Non-pigmented ciliary epithelial cell (primary cell): ENCODE data around the gene STAU1.
"Not testable (repeated sequence)": the region's sequence is repeated elsewhere in the genome, so short reads cannot be mapped to it uniquely, and the experiment has no call there.

Experiments
- DNase-seq: peaks from one replicate; pipeline ENCODE4 v3.0.0-alpha.2; 2010; ENCODE audit warnings: low read depth

STAU1 gene

GRCh38 chr20:49115564-49115963, 72.6 kb downstream of the STAU1 start:
- DNase-seq, result peak; percentile 4

GRCh38 chr20:49112596-49113274, 75.4 kb downstream of the STAU1 start:
- peak; percentile 18 for DNase-seq

- DNase-seq, result no peak
Observed at GRCh38 chr20:49110767-49111694, 77.1 kb downstream of the STAU1 start.

GRCh38 chr20:49106328-49106727, 81.8 kb downstream of the STAU1 start:
- no peak for DNase-seq

GRCh38 chr20:49104979-49105547, 83.1 kb downstream of the STAU1 start:
- not testable (repeated sequence) for DNase-seq

GRCh38 chr20:49104365-49104648, 83.8 kb downstream of the STAU1 start:
- no peak for DNase-seq

GRCh38 chr20:49103647-49104364, 84.3 kb downstream of the STAU1 start:
- DNase-seq, result no peak

- DNase-seq, result no peak
Observed at GRCh38 chr20:49103019-49103418, 85.1 kb downstream of the STAU1 start.

GRCh38 chr20:49100972-49101371, 87.2 kb downstream of the STAU1 start:
- no peak for DNase-seq

GRCh38 chr20:49100292-49100691, 87.8 kb downstream of the STAU1 start:
- not testable (repeated sequence) for DNase-seq

- DNase-seq, result no peak
Observed at GRCh38 chr20:49099011-49099410, 89.1 kb downstream of the STAU1 start.

- DNase-seq, result no peak
Observed at GRCh38 chr20:49098136-49098535, 90.0 kb downstream of the STAU1 start.

- DNase-seq, result no peak
Observed at GRCh38 chr20:49097159-49097558, 91.0 kb downstream of the STAU1 start.

- no peak for DNase-seq
Observed at GRCh38 chr20:49096203-49096730, 91.9 kb downstream of the STAU1 start.

GRCh38 chr20:49091762-49092161, 96.4 kb downstream of the STAU1 start:
- no peak for DNase-seq

- DNase-seq, result no peak
Observed at GRCh38 chr20:49091104-49091503, 97.0 kb downstream of the STAU1 start.

GRCh38 chr20:49082295-49082694, 105.8 kb downstream of the STAU1 start:
- DNase-seq, result not testable (repeated sequence)

- peak; percentile 6 for DNase-seq
Observed at GRCh38 chr20:49078310-49078709, 109.8 kb downstream of the STAU1 start.

- no peak for DNase-seq
Observed at GRCh38 chr20:49074521-49074920, 113.6 kb downstream of the STAU1 start.
